PC-3 (cell line): ENCODE measurements around the gene SURF6. TPM values are rescaled to one million over a fixed set of nuclear protein-coding genes. Genes with fewer than 3 reads are reported as not detected.

Experiments used
- ATAC-seq: fragments of 200-7000 bp; cut with Tn5 transposase; 2 replicates; pipeline ENCODE4 v1.9.1; 2020; ENCODE audit warnings: mild to moderate bottlenecking, moderate library complexity
- BruUV-seq: library from RNA; stranded (reverse); fragments of 400-500 nt; replicated peaks from 2 replicates; lab custom pipeline; 2021; lab: Mats Ljungman, UMichigan
- CTCF ChIA-PET: fragments of 300-600 bp; sonication (Branson Sonifier 250); formaldehyde crosslinking; loops from one replicate; lab custom pipeline; 2022; ENCODE audit warnings: antibody characterized with exemption; lab: Charles Lee
- POLR2A ChIA-PET: fragments of 300-600 bp; sonication (Branson Sonifier 250); formaldehyde crosslinking; loops from one replicate; lab custom pipeline; 2022; ENCODE audit warnings: antibody characterized with exemption; ENCODE audit not compliant: unreplicated experiment; lab: Charles Lee
- DNase-seq: peaks from one replicate; pipeline ENCODE4 v3.0.0-alpha.2; 2015
- H2AFZ ChIP-seq: fragments of 300-600 bp; sonication (generic); 2 replicates; pipeline ENCODE4 v1.6.0; 2016; ENCODE audit warnings: antibody characterized with exemption, low read length
- H3F3A ChIP-seq: fragments of 300-600 bp; sonication (generic); one replicate; pipeline ENCODE4 v1.6.0; 2017; ENCODE audit warnings: antibody characterized with exemption, low read length, control low read depth, mild to moderate bottlenecking; ENCODE audit not compliant: unreplicated experiment
- H3K27ac ChIP-seq: fragments of 300-600 bp; sonication (generic); 2 replicates; pipeline ENCODE4 v1.5.1; 2016; ENCODE audit warnings: mild to moderate bottlenecking, low read length
- H3K27me3 ChIP-seq: fragments of 300-600 bp; sonication (generic); 2 replicates; pipeline ENCODE4 v1.6.1; 2016; ENCODE audit warnings: low read length, mixed read lengths
- H3K36me3 ChIP-seq: fragments of 300-600 bp; sonication (generic); 2 replicates; pipeline ENCODE4 v1.6.1; 2016; ENCODE audit warnings: low read depth, mixed run types, low read length, mixed read lengths
- H3K4me1 ChIP-seq: fragments of 300-600 bp; sonication (generic); 2 replicates; pipeline ENCODE4 v1.5.1; 2016; ENCODE audit warnings: low read length; ENCODE audit not compliant: insufficient read depth
- H3K4me2 ChIP-seq: fragments of 300-600 bp; sonication (generic); 2 replicates; pipeline ENCODE4 v1.6.0; 2016; ENCODE audit warnings: low read length
- H3K4me3 ChIP-seq: fragments of 300-600 bp; sonication (generic); 2 replicates; pipeline ENCODE4 v1.5.1; 2016; ENCODE audit warnings: mild to moderate bottlenecking, low read length, mixed read lengths
- H3K79me2 ChIP-seq: fragments of 300-600 bp; sonication (generic); 2 replicates; pipeline ENCODE4 v1.6.1; 2017; ENCODE audit warnings: low read length, mixed read lengths
- H3K9ac ChIP-seq: fragments of 300-600 bp; sonication (generic); 2 replicates; pipeline ENCODE4 v1.6.0; 2016; ENCODE audit warnings: mild to moderate bottlenecking, low read length
- H3K9me2 ChIP-seq: fragments of 300-600 bp; sonication (generic); replicated peaks from 2 replicates; pipeline ENCODE4 v1.6.1; 2016; ENCODE audit warnings: mixed run types, low read length, mixed read lengths
- H3K9me3 ChIP-seq: fragments of 300-600 bp; sonication (generic); 2 replicates; pipeline ENCODE4 v1.6.1; 2016; ENCODE audit warnings: low read length, mixed read lengths
- H4K20me1 ChIP-seq: fragments of 300-600 bp; sonication (generic); 2 replicates; pipeline ENCODE4 v1.6.1; 2016; ENCODE audit warnings: low read length, mixed read lengths
- CTCF ChIP-seq: fragments of 300-600 bp; sonication (generic); conservative IDR thresholded peaks from 2 replicates; pipeline ENCODE4 v1.5.1; 2017; ENCODE audit warnings: antibody characterized with exemption, low read depth, mild to moderate bottlenecking, low read length
- EZH2 ChIP-seq: fragments of 300-600 bp; sonication (generic); IDR thresholded peaks from one replicate; pipeline ENCODE4 v1.6.1; 2017; ENCODE audit warnings: antibody characterized with exemption, mild to moderate bottlenecking, low read length; ENCODE audit not compliant: unreplicated experiment
- EZH2phosphoT487 ChIP-seq: fragments of 300-600 bp; sonication (generic); IDR thresholded peaks from 2 replicates; pipeline ENCODE4 v1.6.1; 2018; ENCODE audit warnings: mild to moderate bottlenecking, antibody characterized with exemption, low read length, borderline replicate concordance
- intact Hi-C: fragments of 100-400 bp; cut with micrococcal nuclease; formaldehyde crosslinking; loops from 2 replicates; pipeline ENCODE4 v1.9.0; 2023
- total RNA-seq: library from RNA; depleted of rRNA; stranded (reverse); fragments of >200 nt; gene quantifications from 2 replicates; pipeline ENCODE4 v1.2.3, GENCODE V29; 2014

The SURF6 gene
- total RNA-seq, 1 experiment from 2014 or later = 28.0 TPM

- peaks cover 41% of the 10 kb centered on the region for H3K36me3 ChIP-seq
- ATAC-seq (no peak), DNase-seq (no peak)
- H3K4me1 ChIP-seq = peaks cover 13% of the 10 kb centered on the region
- ChIA-PET POLR2A (interaction anchor here (0.5 kb wide), 1 partner anchor 42 kb away, joined by 3 read pairs; no protein-coding TSS in a partner anchor), CTCF (no interaction called here)
- H4K20me1 ChIP-seq = peaks cover 24% of the 10 kb centered on the region
- H3F3A ChIP-seq = peaks cover 13% of the 10 kb centered on the region
- H3K27me3 ChIP-seq = no peaks in the 10 kb centered on the region
- intact Hi-C loops = no loop called here
- TF ChIP-seq CTCF (no peak), EZH2phosphoT487 (no peak), EZH2 (no peak)
- H3K9me3 ChIP-seq = no peaks in the 10 kb centered on the region
- H3K4me2 ChIP-seq = peak overlapping the region; percentile 93
- H2AFZ ChIP-seq = no peak overlapping the region
- TSS peak; percentile 57 for BruUV-seq
- peak overlapping the region; percentile 100 for H3K4me3 ChIP-seq
- H3K79me2 ChIP-seq = peaks cover 48% of the 10 kb centered on the region
- H3K9ac ChIP-seq = peak overlapping the region; percentile 100
- H3K9me2 ChIP-seq = no peaks in the 10 kb centered on the region
- peak overlapping the region; percentile 73 for H3K27ac ChIP-seq
Measured at GRCh38 chr9:133348718-133349573, 13.0 kb upstream of the SURF6 start.

- intact Hi-C loops = no loop called here
Measured at GRCh38 chr9:133347985-133348717, 12.2 kb upstream of the SURF6 start, which contains the start of the genes MED22 and RPL7A. Gene MED22 (minus strand): TSS chr9:133348131. CDS start chr9:133346662, 1,469 bp downstream. Gene RPL7A (plus strand): TSS chr9:133348218. CDS start chr9:133348244, 26 bp downstream.

More at GRCh38 chr9:133347985-133348717, 12.2 kb upstream of the SURF6 start, which contains the start of the genes MED22 and RPL7A:
- ChIA-PET CTCF (no interaction called here), POLR2A (no interaction called here)
- Histone ChIP-seq H3K79me2 (peaks cover 48% of the 10 kb centered on the region), H3K27me3 (no peaks in the 10 kb centered on the region), H3K9ac (peak within 1 kb of the TSS; percentile 100), H3K4me3 (peak within 1 kb of the TSS; percentile 100), H3K9me3 (no peaks in the 10 kb centered on the region), H3K4me2 (peak within 1 kb of the TSS; percentile 93), H4K20me1 (peaks cover 24% of the 10 kb centered on the region), H3K27ac (peak within 1 kb of the TSS; percentile 73), H2AFZ (peak within 1 kb of the TSS; percentile 63), H3F3A (peaks cover 7% of the 10 kb centered on the region), H3K4me1 (peaks cover 13% of the 10 kb centered on the region), H3K36me3 (peaks cover 41% of the 10 kb centered on the region), H3K9me2 (no peaks in the 10 kb centered on the region)
- BruUV-seq = no TSS peak
- peak; percentile 91 for DNase-seq
- ATAC-seq = peak; percentile 71
- TF ChIP-seq EZH2 = no peak
- TF ChIP-seq CTCF = no peak
- no peak for TF ChIP-seq EZH2phosphoT487
